Measurements from ENCODE around the gene HOXD3.

HOXD3 gene

GRCh38 chr2:176121190-176122051 is 35.7 kb upstream of the HOXD3 start:
- DNase-seq: peak; percentile 75

DNA sequence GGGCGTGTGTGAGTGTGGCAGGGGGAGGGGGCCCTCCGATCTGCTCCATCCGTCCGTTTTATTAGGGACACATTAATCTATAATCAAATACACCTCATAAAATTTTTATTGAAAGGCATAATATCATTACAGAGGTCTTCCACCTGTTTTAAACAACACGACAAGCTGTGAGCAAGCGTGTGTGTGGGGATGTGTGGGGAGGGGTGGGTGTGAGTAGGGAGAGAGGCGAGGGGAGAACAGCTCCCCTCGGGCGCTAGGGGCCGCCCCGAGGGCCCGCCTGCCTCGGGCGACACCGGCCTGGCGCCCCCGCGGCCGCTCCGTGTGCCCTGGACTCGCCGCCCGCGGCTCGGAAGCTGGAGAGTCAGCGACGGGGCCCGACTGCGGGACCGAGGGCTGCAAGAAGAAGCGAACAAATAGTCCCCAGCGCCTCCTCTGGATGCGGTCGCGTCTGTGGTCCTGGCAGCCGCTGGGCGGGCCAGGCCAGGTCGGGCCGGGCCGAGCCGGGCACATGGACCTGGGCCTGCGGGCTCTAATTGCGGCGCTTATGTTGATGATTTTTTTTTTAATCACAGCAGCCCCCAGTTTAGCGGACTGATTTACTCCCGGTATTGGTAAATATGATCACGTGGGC is 34.9 kb upstream of the HOXD3 start:
- peak; percentile 92 for DNase-seq

DNA sequence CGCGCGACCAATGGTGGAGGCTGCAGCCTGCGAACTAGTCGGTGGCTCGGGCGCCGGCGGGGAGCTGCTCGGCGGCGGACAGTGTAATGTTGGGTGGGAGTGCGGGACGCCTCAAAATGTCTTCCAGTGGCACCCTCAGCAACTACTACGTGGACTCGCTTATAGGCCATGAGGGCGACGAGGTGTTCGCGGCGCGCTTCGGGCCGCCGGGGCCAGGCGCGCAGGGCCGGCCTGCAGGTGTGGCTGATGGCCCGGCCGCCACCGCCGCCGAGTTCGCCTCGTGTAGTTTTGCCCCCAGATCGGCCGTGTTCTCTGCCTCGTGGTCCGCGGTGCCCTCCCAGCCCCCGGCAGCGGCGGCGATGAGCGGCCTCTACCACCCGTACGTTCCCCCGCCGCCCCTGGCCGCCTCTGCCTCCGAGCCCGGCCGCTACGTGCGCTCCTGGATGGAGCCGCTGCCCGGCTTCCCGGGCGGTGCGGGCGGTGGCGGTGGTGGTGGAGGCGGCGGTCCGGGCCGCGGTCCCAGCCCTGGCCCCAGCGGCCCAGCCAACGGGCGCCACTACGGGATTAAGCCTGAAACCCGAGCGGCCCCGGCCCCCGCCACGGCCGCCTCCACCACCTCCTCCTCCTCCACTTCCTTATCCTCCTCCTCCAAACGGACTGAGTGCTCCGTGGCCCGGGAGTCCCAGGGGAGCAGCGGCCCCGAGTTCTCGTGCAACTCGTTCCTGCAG is 34.3 kb upstream of the HOXD3 start, which contains the start of gene HOXD9:
Gene HOXD9 (plus strand): TSS at position 37 of the 728 bp plus-strand sequence. CDS start 50 bp downstream, at position 87.
- DNase-seq: no peak

DNA sequence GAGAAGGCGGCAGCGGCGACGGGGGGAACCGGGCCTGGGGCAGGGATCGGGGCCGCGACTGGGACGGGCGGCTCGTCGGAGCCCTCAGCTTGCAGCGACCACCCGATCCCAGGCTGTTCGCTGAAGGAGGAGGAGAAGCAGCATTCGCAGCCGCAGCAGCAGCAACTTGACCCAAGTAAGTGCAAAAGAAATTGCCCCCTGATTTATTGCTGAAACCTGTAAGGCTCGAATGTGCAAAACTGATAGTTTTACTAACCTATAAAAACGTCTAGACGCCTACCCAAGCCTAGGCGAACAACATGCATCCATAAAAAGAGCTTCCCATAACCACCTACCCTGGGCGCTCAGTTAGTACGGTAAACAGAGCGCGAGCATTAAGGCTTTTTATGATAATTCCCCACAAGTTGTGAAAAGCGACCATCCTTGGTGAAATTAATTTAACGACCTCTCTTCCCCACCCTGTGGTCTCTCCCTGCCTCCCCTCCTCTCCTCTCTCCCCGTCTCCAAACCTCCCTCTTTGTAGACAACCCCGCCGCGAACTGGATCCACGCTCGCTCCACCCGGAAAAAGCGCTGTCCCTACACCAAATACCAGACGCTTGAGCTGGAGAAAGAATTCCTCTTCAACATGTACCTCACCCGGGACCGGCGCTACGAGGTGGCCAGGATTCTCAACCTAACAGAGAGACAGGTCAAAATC is 33.5 kb upstream of the HOXD3 start:
- DNase-seq: no peak

GRCh38 chr2:176124110-176124946 is 32.8 kb upstream of the HOXD3 start:
- no peak for DNase-seq

DNA sequence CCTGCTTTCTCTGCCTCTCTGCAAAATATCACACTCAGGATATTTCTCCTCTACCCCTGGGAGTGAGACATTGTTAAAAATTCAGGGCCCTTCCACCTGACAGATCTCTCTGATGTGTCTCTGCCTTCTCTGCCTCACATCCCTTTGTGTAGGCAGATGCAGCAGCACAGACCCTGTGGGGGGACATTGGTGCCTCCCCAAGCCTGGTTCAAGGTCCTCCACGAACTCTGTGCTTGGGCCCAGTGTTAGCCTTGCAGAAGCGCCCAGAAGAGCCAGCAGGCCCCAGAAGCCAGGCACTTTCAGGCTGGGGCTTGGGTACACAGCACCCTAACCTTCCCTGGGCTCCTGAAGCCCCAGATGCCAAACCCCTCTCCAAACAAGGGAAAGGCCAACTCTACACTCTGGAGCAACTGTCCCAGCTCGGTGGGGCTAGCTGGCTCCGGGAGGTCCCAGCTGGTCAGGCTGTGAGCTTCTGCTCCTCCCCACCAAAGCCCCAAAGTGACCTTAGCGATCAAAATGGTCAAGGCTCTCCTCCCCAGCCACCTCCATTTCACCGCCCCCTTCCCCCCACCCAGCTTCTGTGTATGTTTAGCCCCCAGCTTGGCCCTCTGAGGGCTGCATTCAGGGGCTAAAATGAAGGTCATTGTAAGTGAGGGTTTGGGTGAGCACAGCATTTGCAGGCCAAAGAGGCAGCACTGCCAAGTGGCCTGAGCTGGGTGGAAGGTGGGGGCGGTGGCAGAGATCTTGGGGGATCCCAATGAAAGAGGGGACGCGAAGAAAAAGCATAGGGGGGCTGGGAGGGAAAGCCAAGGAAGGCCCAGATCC is 31.9 kb upstream of the HOXD3 start:
- DNase-seq: no peak

GRCh38 chr2:176125772-176126054 is 31.4 kb upstream of the HOXD3 start:
- DNase-seq: no peak

DNA sequence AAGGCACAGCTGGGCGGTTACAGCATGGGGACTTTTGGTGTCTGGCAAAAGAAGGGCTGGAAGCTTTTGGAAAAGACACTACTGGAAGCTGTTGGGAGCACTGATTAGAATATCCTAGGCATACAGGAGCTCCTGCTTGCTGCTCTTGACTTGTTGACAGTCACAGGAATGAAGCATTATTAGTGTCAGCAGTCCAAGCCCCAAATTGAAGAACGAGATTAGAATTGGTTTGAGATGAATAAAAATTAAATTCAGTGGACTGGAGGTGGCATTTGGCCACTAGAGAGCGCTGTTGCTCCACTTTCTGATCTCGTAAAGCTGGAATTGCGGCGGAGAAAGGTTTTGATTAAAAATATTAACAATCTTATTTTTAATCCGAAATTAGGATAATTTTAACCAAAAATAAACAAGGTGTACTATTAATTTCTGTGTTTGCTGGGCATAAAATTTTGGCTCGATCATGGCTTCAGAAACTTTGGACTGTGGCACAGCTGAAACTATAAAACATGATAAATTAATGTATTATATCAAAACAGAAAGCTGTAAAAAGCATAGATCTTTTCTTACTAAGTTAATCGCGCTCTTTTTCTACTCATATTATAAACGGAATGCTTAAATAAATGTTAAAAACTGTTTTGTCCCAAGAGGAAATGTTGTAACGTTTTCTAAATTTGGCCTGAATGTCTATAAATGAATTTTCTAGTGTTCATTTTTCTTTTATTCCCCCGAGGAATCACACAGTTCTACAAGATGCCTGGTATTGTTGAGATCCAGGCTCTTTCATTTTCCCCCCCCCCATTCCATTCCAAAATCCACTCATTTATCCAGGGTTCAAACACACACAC is 30.0 kb upstream of the HOXD3 start:
- DNase-seq: peak; percentile 85

DNA sequence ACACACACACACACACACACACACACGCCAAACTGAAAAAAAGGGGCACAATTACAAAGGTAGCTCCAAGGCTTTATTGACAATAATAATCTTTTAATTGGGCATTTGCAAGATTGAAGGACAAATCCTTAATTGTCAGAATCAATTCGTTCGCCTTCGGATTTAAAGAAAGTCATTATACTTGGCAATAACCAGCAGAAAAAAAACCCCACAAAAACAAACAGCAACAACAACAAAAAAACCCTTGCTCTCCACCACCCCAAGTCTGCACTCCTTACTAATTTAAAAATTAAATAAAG is 29.4 kb upstream of the HOXD3 start:
- no peak for DNase-seq

DNA sequence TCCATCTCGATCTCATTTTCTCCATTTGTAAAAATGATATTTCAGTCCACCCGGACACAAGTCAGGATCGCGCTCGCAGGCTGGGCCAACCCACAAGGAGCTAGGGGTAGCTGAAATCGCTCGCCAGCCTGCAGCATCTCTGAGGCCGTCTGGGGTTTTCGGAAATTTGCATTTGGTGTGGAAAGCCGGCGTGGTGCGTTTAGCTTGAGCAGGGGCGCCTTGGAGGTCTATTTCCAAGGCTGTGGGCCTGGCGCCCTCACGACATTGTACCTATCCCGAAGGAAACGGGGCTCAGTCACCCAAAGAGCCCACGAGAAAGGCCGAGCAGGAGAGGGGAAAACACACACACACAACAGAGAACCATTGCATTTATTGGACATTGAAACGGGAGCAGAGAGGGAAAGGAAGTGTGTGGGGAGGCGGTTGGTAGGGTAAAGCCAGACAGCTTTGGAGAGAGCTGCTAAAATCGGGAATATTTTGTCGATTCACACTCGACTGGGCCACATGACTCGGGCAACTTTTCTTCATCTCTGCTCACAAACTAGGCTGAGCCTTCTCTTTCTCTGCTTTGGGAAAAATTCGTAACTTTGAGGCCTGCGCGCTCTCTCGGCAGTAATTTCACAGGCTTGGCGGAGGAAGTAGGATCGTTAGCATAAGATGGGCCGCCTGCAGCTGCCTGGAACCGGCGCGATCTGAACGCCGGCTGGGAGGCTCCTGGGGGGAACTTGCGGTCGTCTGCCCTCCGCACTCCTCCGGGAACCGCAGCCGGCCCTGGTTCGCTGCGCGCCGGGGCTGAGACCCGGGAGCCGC is 28.7 kb upstream of the HOXD3 start:
- peak; percentile 80 for DNase-seq

GRCh38 chr2:176128982-176129796 is 27.9 kb upstream of the HOXD3 start, which contains the start of gene HOXD8:
Gene HOXD8 (plus strand): TSS chr2:176129705. CDS start chr2:176130367, 662 bp downstream.
- DNase-seq: peak; percentile 86

DNA sequence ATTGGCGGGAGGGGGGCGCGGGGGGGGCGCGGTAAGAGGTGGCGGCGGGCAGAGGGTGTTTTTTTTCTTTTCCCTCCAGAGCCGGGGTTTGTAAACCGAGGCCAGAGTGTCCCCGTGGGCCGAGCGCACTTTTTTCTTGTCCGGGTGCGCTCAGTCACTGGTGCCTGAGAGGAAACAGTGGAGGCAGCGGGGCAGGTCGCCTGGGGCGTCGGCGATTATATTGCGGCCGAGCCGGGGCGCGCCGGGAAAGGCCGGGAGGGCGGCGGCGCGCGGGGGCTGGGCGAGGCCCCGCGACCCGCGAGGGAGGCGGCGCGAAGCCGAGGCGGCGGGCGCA is 27.3 kb upstream of the HOXD3 start:
- DNase-seq: no peak

DNA sequence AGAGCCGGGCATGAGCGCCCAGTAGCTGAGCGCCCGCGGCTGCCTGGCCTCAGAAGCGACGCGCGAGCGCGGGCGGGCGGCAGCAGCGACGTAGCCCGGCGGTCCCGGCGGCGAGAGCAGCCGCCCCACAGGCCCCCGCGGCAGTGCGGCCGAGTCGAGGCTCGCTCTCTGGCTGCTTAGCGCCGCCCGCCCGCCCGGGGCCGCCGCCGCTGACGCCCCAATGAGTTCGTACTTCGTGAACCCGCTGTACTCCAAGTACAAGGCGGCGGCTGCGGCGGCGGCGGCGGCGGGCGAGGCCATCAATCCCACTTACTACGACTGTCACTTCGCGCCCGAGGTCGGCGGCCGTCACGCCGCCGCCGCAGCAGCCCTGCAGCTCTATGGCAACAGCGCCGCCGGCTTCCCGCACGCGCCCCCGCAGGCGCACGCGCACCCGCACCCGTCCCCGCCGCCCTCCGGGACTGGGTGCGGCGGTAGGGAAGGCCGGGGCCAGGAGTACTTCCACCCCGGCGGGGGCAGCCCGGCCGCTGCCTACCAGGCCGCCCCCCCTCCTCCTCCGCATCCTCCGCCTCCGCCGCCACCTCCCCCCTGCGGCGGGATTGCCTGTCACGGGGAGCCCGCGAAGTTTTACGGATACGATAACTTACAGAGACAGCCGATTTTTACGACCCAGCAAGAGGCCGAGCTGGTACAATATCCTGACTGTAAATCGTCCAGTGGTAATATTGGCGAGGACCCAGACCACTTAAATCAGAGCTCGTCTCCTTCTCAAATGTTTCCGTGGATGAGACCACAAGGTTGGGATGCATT is 26.8 kb upstream of the HOXD3 start:
- peak; percentile 68 for DNase-seq

- no peak for DNase-seq
Measured at GRCh38 chr2:176130957-176131847, 25.9 kb upstream of the HOXD3 start.

- no peak for DNase-seq
Measured at GRCh38 chr2:176131848-176132158, 25.3 kb upstream of the HOXD3 start.

DNA sequence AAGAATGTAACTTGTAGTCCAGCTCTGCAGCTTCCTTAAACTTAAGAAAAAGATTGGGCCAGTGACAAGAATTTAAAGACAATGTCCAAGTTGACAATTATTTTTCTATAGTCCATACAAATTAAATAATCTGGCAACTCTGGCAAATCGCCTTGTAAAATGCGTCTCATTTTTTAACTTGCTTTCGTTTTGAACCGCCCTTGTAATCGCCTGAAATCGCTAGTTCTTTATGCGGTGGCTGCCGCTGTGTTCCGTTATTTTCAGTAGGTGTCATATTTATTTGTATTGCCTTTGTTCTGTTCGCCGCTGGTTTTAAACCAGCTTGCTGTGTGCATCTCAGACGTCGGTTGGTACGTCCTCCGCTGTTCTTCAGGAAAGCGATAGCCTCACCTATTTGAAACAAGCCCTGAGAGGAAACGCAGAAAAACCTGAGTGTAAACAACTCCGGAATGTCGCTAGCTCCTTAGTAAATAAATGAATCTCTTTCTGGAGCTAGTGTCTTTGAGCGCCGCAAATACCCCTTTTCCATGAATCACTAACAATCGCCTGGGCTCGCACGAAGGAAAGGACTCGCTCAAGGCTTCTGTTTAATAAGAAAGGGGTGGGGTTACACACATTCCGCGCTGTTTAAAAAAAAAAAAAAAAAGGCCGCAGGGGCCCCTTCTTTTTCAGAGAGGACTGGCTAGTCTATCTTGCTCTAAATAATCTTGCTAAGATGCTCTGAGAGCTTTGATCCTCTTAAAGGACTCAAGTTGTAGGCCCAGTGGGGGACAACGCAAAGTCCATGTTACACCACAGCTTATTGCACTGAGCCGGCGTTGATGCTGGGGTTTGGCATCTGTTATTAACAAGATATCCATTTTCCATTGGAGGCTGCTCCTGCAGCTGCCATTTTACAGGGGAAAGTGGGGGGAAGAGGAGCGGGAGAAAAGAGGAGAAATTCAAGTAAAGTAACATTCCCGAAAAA is 24.6 kb upstream of the HOXD3 start:
- peak; percentile 72 for DNase-seq

All from retina (tissue), 1 donor.